HCT116 (cell line): Measurements from ENCODE around the gene OR52L1. TPM values are rescaled to one million over a fixed set of nuclear protein-coding genes. Genes with fewer than 3 reads are reported as not detected.

Experiments used
- ATAC-seq: fragments of 200-7000 bp; cut with Tn5 transposase; 2 replicates; pipeline ENCODE4 v1.9.1; 2020; ENCODE audit warnings: mild to moderate bottlenecking, moderate library complexity
- Bru-seq: library from RNA; stranded (reverse); fragments of 400-500 nt; gene quantifications from one replicate; lab custom pipeline; 2021; lab: Mats Ljungman, UMichigan
- BruChase-seq, 2 experiments: library from RNA; stranded (reverse); fragments of 400-500 nt; gene quantifications; one replicate each; lab custom pipeline; 2021; lab: Mats Ljungman, UMichigan
- BruUV-seq: library from RNA; stranded (reverse); fragments of 400-500 nt; replicated peaks from 2 replicates; lab custom pipeline; 2021; lab: Mats Ljungman, UMichigan
- CTCF ChIA-PET: fragments of 300-600 bp; sonication (Branson Sonifier 250); formaldehyde crosslinking; loops from one replicate; lab custom pipeline; 2021; ENCODE audit warnings: antibody characterized with exemption; lab: Charles Lee
- POLR2A ChIA-PET: fragments of 300-600, 350-600 bp; sonication (Branson Sonifier 250); formaldehyde crosslinking; loops from one replicate; lab custom pipeline; 2021; ENCODE audit warnings: antibody characterized with exemption; lab: Charles Lee
- RAD21 ChIA-PET, 2 experiments: fragments of 300-600 bp; sonication (Branson Sonifier 250); formaldehyde crosslinking; loops; one replicate each; lab custom pipeline; 2023; ENCODE audit warnings: low total read pairs in 2 of 2; ENCODE audit not compliant: uncharacterized antibody in 2 of 2, unreplicated experiment in 2 of 2, low non-redundant PET in 1 of 2; lab: Charles Lee
- DNase-seq: peaks from one replicate; pipeline ENCODE4 v3.0.0-alpha.2; 2010; ENCODE audit warnings: low read depth, low spot score
- H2AFZ ChIP-seq: fragments of 200-600 bp; shearing (Covaris generic), sonication (generic); 2 replicates; pipeline ENCODE4 v1.6.1; 2017; ENCODE audit warnings: low read depth, mixed run types, mixed read lengths, antibody characterized with exemption, low read length; ENCODE audit not compliant: poor library complexity, severe bottlenecking
- H3K27ac ChIP-seq: 2 replicates; pipeline ENCODE4 v1.5.1; 2012; ENCODE audit warnings: low read depth, low read length
- H3K27me3 ChIP-seq: fragments of 200-600 bp; sonication (generic); 2 replicates; pipeline ENCODE4 v1.6.1; 2016; ENCODE audit warnings: mixed run types, low read length, mixed read lengths; ENCODE audit not compliant: insufficient read depth
- H3K36me3 ChIP-seq, 2 experiments: fragments of 200-500 bp in 1 of 2; fragments of 200-600 bp in 1 of 2; sonication (Bioruptor generic) in 1 of 2; sonication (generic) in 1 of 2; 2 replicates each; pipeline versions ENCODE4 v1.5.1 to v1.6.1; 2014 to 2016; ENCODE audit warnings: low read length in 2 of 2, inconsistent platforms in 1 of 2, mixed read lengths in 1 of 2, mixed run types in 1 of 2; ENCODE audit not compliant: insufficient read depth in 2 of 2, control insufficient read depth in 1 of 2
- H3K4me1 ChIP-seq, 2 experiments: fragments of 200-600 bp in 1 of 2; sonication (generic) in 1 of 2; 2 replicates each; pipeline versions ENCODE4 v1.5.1 to v1.6.1; 2012 to 2017; ENCODE audit warnings: low read length in 2 of 2, inconsistent platforms in 1 of 2, mild to moderate bottlenecking in 1 of 2, mixed read lengths in 1 of 2, mixed run types in 1 of 2, moderate library complexity in 1 of 2; ENCODE audit not compliant: insufficient read depth in 2 of 2, control insufficient read depth in 1 of 2
- H3K4me2 ChIP-seq: fragments of 200-600 bp; sonication (generic); 2 replicates; pipeline ENCODE4 v1.6.1; 2017; ENCODE audit warnings: mixed run types, low read length, mixed read lengths
- H3K4me3 ChIP-seq, 2 experiments: fragments of 200-600 bp in 1 of 2; sonication (generic) in 1 of 2; replicated peaks in 1 of 2; 2 replicates each; pipeline ENCODE4 v1.5.1; 2011 to 2016; ENCODE audit warnings: low read length in 2 of 2, control low read depth in 1 of 2, low read depth in 1 of 2, mild to moderate bottlenecking in 1 of 2, mixed read lengths in 1 of 2, mixed run types in 1 of 2
- H3K79me2 ChIP-seq: fragments of 200-600 bp; sonication (generic); 2 replicates; pipeline ENCODE4 v1.6.1; 2017; ENCODE audit warnings: mild to moderate bottlenecking, mixed run types, low read length, moderate library complexity, mixed read lengths; ENCODE audit not compliant: insufficient read depth
- H3K9ac ChIP-seq: fragments of 200-600 bp; sonication (generic); 2 replicates; pipeline ENCODE4 v1.6.1; 2016; ENCODE audit warnings: low read length, mixed read lengths
- H3K9me2 ChIP-seq: fragments of 200-600 bp; sonication (generic), shearing (Covaris generic); 2 replicates; pipeline ENCODE4 v1.6.1; 2017; ENCODE audit warnings: mixed run types, mild to moderate bottlenecking, moderate library complexity; ENCODE audit not compliant: insufficient read depth
- H3K9me3 ChIP-seq, 2 experiments: fragments of 200-500 bp in 1 of 2; fragments of 200-600 bp in 1 of 2; sonication (Bioruptor generic) in 1 of 2; sonication (generic) in 1 of 2; 2 replicates each; pipeline ENCODE4 v1.6.1; 2014 to 2017; ENCODE audit warnings: low read length in 2 of 2, mixed read lengths in 2 of 2, inconsistent platforms in 1 of 2, low read depth in 1 of 2, mild to moderate bottlenecking in 1 of 2, mixed run types in 1 of 2, moderate library complexity in 1 of 2; ENCODE audit not compliant: control insufficient read depth in 1 of 2, insufficient read depth in 1 of 2
- H4K20me1 ChIP-seq: fragments of 200-600 bp; sonication (generic), shearing (Covaris generic); 2 replicates; pipeline ENCODE4 v1.6.1; 2017; ENCODE audit warnings: mixed run types, mild to moderate bottlenecking, moderate library complexity; ENCODE audit not compliant: insufficient read depth
- ATF3 ChIP-seq: IDR thresholded peaks from 2 replicates; pipeline ENCODE4 v1.6.1; 2012
- EGR1 ChIP-seq: IDR thresholded peaks from 2 replicates; pipeline ENCODE4 v1.6.1; 2012; ENCODE audit warnings: low read depth
- EZH2 ChIP-seq: fragments of 200-600 bp; sonication (generic); IDR thresholded peaks from 2 replicates; pipeline ENCODE4 v1.6.1; 2017; ENCODE audit warnings: antibody characterized with exemption, mixed run types
- FOSL1 ChIP-seq: IDR thresholded peaks from 2 replicates; pipeline ENCODE4 v1.6.1; 2012; ENCODE audit warnings: low read depth
- JUND ChIP-seq: IDR thresholded peaks from 2 replicates; pipeline ENCODE4 v1.6.1; 2012
- MAX ChIP-seq: IDR thresholded peaks from 2 replicates; pipeline ENCODE4 v1.6.1; 2012
- POLR2A ChIP-seq: IDR thresholded peaks from 2 replicates; pipeline ENCODE4 v1.7.0; 2011; ENCODE audit warnings: borderline replicate concordance; ENCODE audit not compliant: insufficient read depth, insufficient read length; ENCODE audit errors: extremely low read depth
- REST ChIP-seq: IDR thresholded peaks from 2 replicates; pipeline ENCODE4 v1.6.1; 2012; ENCODE audit warnings: low read depth
- SP1 ChIP-seq: IDR thresholded peaks from 2 replicates; pipeline ENCODE4 v1.6.1; 2012; ENCODE audit warnings: low read depth
- SRF ChIP-seq: IDR thresholded peaks from 2 replicates; pipeline ENCODE4 v1.6.1; 2012; ENCODE audit warnings: low read depth
- YY1 ChIP-seq: IDR thresholded peaks from 2 replicates; pipeline ENCODE4 v1.6.1; 2011; ENCODE audit warnings: low read length, low read depth, moderate library complexity, mild to moderate bottlenecking; ENCODE audit not compliant: insufficient replicate concordance; ENCODE audit errors: extremely low read depth
- ZFX ChIP-seq: fragments of 450-650 bp; IDR thresholded peaks from 2 replicates; pipeline ENCODE4 v1.6.1; 2017
- intact Hi-C: fragments of 100-400 bp; cut with micrococcal nuclease; formaldehyde crosslinking; loops from 2 replicates; pipeline ENCODE4 v1.10.0; 2022
- long read RNA-seq: library from polyadenylated mRNA; unstranded; transcript quantifications from one replicate; pipeline ENCODE4 v2.0.0, GENCODE V29; 2021; ENCODE audit not compliant: unreplicated experiment
- polyA plus RNA-seq: library from polyadenylated mRNA; unstranded; fragments of >200 nt; gene quantifications from 2 replicates; pipeline ENCODE4 v1.2.1, GENCODE V29; 2012; ENCODE audit warnings: missing spikeins
- total RNA-seq: library from RNA; stranded (reverse); gene quantifications from one replicate; pipeline ENCODE4 v1.2.1, GENCODE V29; 2021; ENCODE audit not compliant: unreplicated experiment
- TF ChIP-seq, protein P1 (sequence below): IDR thresholded peaks from 2 replicates; pipeline ENCODE4 v1.6.1; 2011; ENCODE audit warnings: mild to moderate bottlenecking, low read length, moderate library complexity; ENCODE audit not compliant: insufficient replicate concordance; ENCODE audit errors: extremely low read depth

OR52L1 gene
- total RNA-seq (not detected), Bru-seq, nascent RNA (not detected), BruChase-seq, experiment 1, labeled RNA remaining after a 6-hour chase (not detected), BruChase-seq, experiment 2, labeled RNA remaining after a 2-hour chase (not detected)
- polyA plus RNA-seq = not detected in 2 replicates
- long read RNA-seq = 0 reads

GRCh38 chr11:5986885-5987284, at the start of gene OR52L1:
Gene OR52L1 (minus strand): TSS chr11:5986985. CDS start chr11:5986930, 55 bp downstream.
- no peak for TF ChIP-seq MAX
- TF ChIP-seq, protein P1, sequence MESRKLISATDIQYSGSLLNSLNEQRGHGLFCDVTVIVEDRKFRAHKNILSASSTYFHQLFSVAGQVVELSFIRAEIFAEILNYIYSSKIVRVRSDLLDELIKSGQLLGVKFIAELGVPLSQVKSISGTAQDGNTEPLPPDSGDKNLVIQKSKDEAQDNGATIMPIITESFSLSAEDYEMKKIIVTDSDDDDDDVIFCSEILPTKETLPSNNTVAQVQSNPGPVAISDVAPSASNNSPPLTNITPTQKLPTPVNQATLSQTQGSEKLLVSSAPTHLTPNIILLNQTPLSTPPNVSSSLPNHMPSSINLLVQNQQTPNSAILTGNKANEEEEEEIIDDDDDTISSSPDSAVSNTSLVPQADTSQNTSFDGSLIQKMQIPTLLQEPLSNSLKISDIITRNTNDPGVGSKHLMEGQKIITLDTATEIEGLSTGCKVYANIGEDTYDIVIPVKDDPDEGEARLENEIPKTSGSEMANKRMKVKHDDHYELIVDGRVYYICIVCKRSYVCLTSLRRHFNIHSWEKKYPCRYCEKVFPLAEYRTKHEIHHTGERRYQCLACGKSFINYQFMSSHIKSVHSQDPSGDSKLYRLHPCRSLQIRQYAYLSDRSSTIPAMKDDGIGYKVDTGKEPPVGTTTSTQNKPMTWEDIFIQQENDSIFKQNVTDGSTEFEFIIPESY = no peak
- no peak for TF ChIP-seq REST
- no peak for TF ChIP-seq JUND
- TF ChIP-seq YY1 = no peak
- no peak for TF ChIP-seq POLR2A
- no peak for TF ChIP-seq SRF
- no peak for TF ChIP-seq ATF3
- no peak for TF ChIP-seq EZH2
- TF ChIP-seq FOSL1 = no peak
- no peak for TF ChIP-seq ZFX
- TF ChIP-seq EGR1 = no peak
- no peak for TF ChIP-seq SP1
- TF ChIP-seq, all 23 proteins: peak for 0

More at GRCh38 chr11:5986885-5987284, at the start of gene OR52L1:
- no peaks in the 10 kb centered on the region for H4K20me1 ChIP-seq
- ChIA-PET RAD21 (no interaction called here), POLR2A (no interaction called here), CTCF (no interaction called here)
- no peak within 1 kb of the TSS for H3K27ac ChIP-seq
- intact Hi-C loops = no loop called here
- no TSS peak for BruUV-seq
- no peak within 1 kb of the TSS for H3K4me2 ChIP-seq
- no peak within 1 kb of the TSS for H2AFZ ChIP-seq
- DNase-seq (no peak), ATAC-seq (no peak)
- no peaks in the 10 kb centered on the region for H3K79me2 ChIP-seq
- H3K9me2 ChIP-seq = no peaks in the 10 kb centered on the region
- no peaks in the 10 kb centered on the region for H3K36me3 ChIP-seq
- no peak within 1 kb of the TSS for H3K9ac ChIP-seq
- no peaks in the 10 kb centered on the region for H3K9me3 ChIP-seq
- peaks cover 47% of the 10 kb centered on the region for H3K27me3 ChIP-seq
- no peak within 1 kb of the TSS for H3K4me3 ChIP-seq
- no peaks in the 10 kb centered on the region for H3K4me1 ChIP-seq
